MV-4-11 (cell line): ENCODE results near the gene TMEM25.
"Not testable (repeated sequence)": the region's sequence is repeated elsewhere in the genome, so short reads cannot be mapped to it uniquely, and the experiment has no call there.

Experiments used
- DNase-seq: peaks from one replicate; lab custom pipeline; 2025; lab: John Stamatoyannopoulos, UW

The TMEM25 gene

GRCh38 chr11:118532091-118532490 lies 1.1 kb downstream of the TMEM25 start:
- DNase-seq: no peak

GRCh38 chr11:118532852-118533768 lies 2.1 kb downstream of the TMEM25 start:
- no peak for DNase-seq

- no peak for DNase-seq
These were observed 3.1 kb downstream of the TMEM25 start for GRCh38 chr11:118533769-118534729.

- no peak for DNase-seq
These were observed 4.3 kb downstream of the TMEM25 start for GRCh38 chr11:118535261-118535660.

GRCh38 chr11:118536726-118537125 lies 5.7 kb downstream of the TMEM25 start:
- peak; percentile 61 for DNase-seq

- peak; percentile 9 for DNase-seq
These were observed 6.5 kb downstream of the TMEM25 start for GRCh38 chr11:118537409-118537980.

- no peak for DNase-seq
These were observed 13.1 kb downstream of the TMEM25 start for GRCh38 chr11:118544010-118544646.

- DNase-seq: no peak
These were observed 13.6 kb downstream of the TMEM25 start for GRCh38 chr11:118544647-118545010.

- no peak for DNase-seq
These were observed 14.5 kb downstream of the TMEM25 start for GRCh38 chr11:118545533-118545932.

GRCh38 chr11:118547132-118547531 lies 16.1 kb downstream of the TMEM25 start:
- no peak for DNase-seq

- DNase-seq: no peak
These were observed 21.3 kb downstream of the TMEM25 start for GRCh38 chr11:118552341-118552740.

GRCh38 chr11:118560806-118561205 lies 29.8 kb downstream of the TMEM25 start:
- no peak for DNase-seq

- DNase-seq: no peak
These were observed 34.1 kb downstream of the TMEM25 start for GRCh38 chr11:118565051-118565450.

GRCh38 chr11:118569670-118570069 lies 38.7 kb downstream of the TMEM25 start:
- DNase-seq: no peak

- no peak for DNase-seq
These were observed 39.8 kb downstream of the TMEM25 start for GRCh38 chr11:118570787-118571186.

- peak; percentile 32 for DNase-seq
These were observed 40.7 kb downstream of the TMEM25 start for GRCh38 chr11:118571701-118572060.

GRCh38 chr11:118572061-118572980 lies 41.3 kb downstream of the TMEM25 start, which contains the start of gene ARCN1:
TSS of gene ARCN1 (plus strand) at chr11:118572409. CDS start at chr11:118572548, 139 bp downstream.
- DNase-seq: peak; percentile 74

- DNase-seq: peak; percentile 25
These were observed 42.1 kb downstream of the TMEM25 start for GRCh38 chr11:118572981-118573550.

- no peak for DNase-seq
These were observed 43.6 kb downstream of the TMEM25 start for GRCh38 chr11:118574636-118575035.

GRCh38 chr11:118577995-118578394 lies 47.0 kb downstream of the TMEM25 start:
- DNase-seq: not testable (repeated sequence)
